C4-2B (cell line): ENCODE measurements around the gene SND1.

ENCODE experiments used
- H3K27ac ChIP-seq: fragments of 450-650 bp; 2 replicates; pipeline ENCODE4 v1.5.1; 2017
- ZFX ChIP-seq: fragments of 450-650 bp; IDR thresholded peaks from 2 replicates; pipeline ENCODE4 v1.6.1; 2017
- TF ChIP-seq, protein P1 (sequence below): fragments of 450-650 bp; conservative IDR thresholded peaks from 2 replicates; pipeline ENCODE4 v1.5.1; 2017; ENCODE audit warnings: mild to moderate bottlenecking

Gene SND1

DNA sequence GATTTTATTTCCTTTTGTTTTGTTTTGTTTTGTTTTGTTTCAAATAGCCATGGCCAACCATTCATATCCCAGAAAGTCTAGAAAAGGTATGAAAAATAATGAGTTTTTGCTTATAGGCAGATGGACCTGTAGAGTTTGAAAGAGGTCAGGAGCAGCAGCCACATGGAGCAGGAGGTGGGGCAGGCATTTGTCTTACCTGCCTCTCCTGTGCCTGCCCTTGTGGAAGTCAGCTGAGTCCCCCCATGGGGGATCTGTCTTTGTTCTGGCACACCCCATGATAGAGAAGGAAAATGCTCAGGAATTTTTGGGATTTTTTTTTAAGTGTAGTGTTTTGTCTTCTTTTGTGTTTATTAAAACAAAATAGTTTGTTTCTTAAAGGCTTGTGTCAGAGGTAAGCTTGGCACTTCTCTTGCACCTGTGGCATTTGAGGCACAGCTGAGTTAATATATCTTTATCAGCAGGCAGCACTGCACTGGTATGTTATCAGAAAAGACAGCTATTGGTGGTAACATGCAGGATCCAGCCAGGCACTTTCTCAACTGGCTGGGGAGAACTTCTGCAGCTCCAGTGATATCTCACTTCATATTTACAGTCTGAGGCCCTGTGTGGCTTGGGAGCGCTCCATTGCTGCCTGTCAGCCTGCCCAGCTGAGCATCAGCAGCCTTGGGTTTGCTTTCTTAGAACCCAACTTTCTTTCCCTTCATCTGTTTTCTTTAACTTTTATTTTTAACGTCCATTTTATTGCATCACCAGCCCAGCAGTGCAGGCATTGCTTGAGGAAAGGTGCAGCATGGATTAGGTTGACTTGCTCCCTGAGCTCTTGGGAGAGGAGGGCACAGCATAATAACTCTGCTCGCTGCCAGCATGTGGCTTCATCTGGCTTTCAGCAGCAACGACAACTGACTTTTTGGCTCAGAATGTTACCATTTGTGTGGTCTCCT lies 334.9 kb downstream of the SND1 start:
- TF ChIP-seq, protein P1, sequence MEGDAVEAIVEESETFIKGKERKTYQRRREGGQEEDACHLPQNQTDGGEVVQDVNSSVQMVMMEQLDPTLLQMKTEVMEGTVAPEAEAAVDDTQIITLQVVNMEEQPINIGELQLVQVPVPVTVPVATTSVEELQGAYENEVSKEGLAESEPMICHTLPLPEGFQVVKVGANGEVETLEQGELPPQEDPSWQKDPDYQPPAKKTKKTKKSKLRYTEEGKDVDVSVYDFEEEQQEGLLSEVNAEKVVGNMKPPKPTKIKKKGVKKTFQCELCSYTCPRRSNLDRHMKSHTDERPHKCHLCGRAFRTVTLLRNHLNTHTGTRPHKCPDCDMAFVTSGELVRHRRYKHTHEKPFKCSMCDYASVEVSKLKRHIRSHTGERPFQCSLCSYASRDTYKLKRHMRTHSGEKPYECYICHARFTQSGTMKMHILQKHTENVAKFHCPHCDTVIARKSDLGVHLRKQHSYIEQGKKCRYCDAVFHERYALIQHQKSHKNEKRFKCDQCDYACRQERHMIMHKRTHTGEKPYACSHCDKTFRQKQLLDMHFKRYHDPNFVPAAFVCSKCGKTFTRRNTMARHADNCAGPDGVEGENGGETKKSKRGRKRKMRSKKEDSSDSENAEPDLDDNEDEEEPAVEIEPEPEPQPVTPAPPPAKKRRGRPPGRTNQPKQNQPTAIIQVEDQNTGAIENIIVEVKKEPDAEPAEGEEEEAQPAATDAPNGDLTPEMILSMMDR: no peak
- TF ChIP-seq ZFX: no peak

DNA sequence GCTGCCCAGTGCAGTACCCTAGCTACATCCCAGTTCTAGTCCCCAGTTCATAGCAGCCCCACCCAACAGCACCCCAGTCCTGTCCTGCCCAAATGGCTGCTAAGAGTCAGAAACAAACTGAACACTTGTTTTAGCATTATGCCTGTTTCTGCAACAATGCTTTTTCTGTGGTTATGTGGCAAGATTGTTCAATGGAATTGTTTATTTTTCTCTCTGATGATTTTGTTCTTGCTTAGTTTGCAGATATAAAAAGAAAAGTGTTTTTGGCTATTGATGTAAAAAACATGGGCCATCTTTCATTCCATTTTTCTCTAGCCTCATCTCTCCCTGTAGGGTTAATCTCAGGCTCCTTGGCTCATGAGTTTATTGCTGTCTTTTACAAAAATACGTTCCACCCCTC lies 336.8 kb downstream of the SND1 start:
- TF ChIP-seq, protein P1: no peak
- TF ChIP-seq ZFX: no peak
- H3K27ac ChIP-seq: no peak overlapping the region

More for the DNA sequence above, 334.9 kb downstream of the SND1 start:
- no peak overlapping the region for H3K27ac ChIP-seq

DNA sequence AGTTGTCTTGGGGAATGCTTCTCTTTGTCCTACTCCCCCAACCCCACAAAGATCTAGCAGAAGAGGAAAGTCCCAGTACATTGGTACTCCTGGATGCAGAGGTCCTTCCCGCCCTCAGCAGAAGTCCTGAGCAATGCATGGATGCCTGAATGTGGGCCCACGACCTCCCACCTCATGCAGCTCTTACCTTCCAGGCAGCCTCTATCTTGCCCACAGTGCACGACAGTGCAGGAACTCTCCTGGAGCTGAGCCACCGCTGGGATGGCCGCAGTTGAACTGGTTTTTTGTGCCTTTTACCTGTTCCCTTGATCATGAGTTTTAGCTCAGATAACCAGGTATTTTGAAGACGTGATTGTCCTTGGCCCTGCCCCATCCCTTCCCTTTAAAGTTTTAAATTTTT lies 341.3 kb downstream of the SND1 start:
- TF ChIP-seq, protein P1: no peak
- no peak for TF ChIP-seq ZFX
- no peak overlapping the region for H3K27ac ChIP-seq

DNA sequence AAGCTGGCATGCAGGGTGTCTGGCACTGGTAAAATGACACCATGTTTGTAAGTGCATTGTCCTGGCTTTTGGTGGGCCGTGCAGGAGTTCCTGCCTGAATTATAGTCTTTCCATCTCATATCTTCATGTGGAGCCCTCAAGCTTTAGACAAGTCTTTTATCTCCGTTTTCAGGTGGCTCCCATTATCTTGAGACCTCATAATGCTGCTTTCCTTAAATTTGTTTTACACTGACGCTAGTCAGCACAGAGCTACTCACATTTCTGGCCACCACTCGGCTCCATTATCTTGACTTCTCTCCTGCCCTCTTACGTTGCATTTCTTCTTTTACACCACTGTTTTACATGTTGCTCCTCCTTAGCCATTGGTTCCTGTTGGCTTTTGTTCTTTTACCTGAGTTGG lies 342.0 kb downstream of the SND1 start:
- TF ChIP-seq, protein P1: no peak
- TF ChIP-seq ZFX: no peak
- H3K27ac ChIP-seq: no peak overlapping the region

DNA sequence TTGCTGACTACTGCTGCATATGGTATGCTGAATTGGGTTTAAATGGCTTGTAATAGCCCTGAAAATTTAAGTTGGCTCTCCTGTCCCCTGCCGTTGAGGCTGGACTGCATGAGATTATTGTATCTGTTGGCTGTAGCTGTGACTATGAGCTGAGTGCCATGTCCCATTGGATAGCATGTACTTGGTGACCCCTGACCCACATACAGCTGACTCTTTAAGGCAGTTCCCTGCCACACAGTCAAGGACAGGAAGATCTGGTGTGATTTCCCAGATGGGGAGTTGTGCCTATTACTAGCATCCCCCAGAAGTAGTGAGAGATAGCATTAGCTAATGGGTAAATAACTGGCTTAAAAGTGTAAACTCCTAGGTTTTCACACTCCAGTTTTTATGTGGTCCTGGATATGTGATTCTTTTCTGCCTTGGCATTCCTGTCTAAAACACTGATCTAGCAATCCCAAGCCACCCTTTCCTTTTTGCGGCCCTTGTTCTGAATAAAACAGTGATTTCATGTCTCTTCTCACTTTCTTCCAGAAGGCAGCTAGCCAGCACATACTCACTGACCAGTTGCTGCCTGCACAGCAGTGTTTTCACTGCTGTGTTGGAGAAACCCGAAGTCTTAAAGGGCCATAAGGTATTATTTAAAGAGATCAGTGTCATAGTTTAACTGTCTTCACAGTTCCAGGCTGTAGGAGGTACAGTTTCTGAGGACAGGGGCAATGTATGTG lies 343.3 kb downstream of the SND1 start:
- TF ChIP-seq ZFX: no peak
- TF ChIP-seq, protein P1: no peak
- no peak overlapping the region for H3K27ac ChIP-seq

DNA sequence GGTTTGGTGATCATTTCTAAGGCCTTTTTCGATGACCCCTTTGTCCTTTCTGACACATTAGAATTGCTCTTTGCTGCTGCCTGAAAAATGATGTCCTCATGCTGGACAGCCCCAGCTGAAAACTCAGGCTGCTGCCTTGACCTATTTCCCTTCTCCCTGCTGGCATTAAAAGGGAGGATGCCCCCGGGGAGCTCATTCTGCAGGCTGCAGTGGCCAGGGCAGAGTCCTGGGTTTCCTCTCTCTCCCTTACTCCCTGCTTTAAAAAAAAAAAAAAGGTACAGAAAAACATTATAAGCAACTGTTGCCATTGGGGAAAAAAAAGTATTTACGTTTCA lies 343.9 kb downstream of the SND1 start:
- H3K27ac ChIP-seq: no peak overlapping the region
- TF ChIP-seq ZFX: no peak
- TF ChIP-seq, protein P1: no peak
